ENCODE results near the gene FAM120A.

DNA sequence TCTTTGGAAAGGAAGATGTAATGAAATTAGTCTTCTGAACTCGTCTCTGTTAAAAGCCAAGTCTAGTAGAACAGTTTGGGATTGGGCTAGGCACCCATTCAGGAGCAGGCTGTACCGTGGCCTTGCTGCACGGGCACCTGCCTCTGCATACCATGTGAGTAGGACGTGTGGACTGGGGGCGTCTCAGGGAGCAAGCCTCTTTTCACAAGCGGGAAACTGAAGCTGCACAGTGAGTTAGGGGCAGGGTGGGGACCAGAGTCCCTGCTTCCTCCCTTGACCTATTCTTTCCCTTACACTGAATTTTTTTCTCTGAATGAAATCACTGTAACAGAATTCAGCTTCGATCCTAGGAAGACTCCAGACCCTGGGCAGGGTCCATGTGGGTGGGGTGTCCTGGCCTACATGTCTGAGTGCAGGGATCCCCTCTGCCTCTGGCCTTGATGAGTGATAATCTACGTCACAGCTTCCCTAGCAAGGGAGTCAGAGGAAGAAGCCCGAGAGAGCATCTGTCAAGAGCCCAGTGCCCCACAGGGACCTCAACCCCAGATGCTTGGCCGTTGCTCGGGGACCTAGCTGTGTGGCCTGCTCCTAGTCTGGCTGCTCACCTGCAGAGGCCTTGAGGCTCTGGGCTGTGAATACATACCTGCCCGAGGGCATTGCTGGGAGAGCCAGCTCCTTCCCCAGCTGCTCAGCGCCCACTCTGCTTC is 140.0 kb downstream of the FAM120A start:
- TF ChIP-seq, protein P1, sequence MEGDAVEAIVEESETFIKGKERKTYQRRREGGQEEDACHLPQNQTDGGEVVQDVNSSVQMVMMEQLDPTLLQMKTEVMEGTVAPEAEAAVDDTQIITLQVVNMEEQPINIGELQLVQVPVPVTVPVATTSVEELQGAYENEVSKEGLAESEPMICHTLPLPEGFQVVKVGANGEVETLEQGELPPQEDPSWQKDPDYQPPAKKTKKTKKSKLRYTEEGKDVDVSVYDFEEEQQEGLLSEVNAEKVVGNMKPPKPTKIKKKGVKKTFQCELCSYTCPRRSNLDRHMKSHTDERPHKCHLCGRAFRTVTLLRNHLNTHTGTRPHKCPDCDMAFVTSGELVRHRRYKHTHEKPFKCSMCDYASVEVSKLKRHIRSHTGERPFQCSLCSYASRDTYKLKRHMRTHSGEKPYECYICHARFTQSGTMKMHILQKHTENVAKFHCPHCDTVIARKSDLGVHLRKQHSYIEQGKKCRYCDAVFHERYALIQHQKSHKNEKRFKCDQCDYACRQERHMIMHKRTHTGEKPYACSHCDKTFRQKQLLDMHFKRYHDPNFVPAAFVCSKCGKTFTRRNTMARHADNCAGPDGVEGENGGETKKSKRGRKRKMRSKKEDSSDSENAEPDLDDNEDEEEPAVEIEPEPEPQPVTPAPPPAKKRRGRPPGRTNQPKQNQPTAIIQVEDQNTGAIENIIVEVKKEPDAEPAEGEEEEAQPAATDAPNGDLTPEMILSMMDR (conservative IDR thresholded peaks at IDR 0.05) = no peak
- TF ChIP-seq ZFX (IDR thresholded peaks at IDR 0.05) = no peak

All from C4-2B (cell line).